SH-SY5Y (cell line): ENCODE data around the gene MCF2.

Experiments used
- GATA2 ChIP-seq: IDR thresholded peaks from 2 replicates; pipeline ENCODE4 v1.6.1; 2011; ENCODE audit warnings: mild to moderate bottlenecking, low read depth, low read length
- GATA3 ChIP-seq: IDR thresholded peaks from 2 replicates; pipeline ENCODE4 v1.6.1; 2011; ENCODE audit warnings: low read depth, mild to moderate bottlenecking, low read length, moderate library complexity

DNA sequence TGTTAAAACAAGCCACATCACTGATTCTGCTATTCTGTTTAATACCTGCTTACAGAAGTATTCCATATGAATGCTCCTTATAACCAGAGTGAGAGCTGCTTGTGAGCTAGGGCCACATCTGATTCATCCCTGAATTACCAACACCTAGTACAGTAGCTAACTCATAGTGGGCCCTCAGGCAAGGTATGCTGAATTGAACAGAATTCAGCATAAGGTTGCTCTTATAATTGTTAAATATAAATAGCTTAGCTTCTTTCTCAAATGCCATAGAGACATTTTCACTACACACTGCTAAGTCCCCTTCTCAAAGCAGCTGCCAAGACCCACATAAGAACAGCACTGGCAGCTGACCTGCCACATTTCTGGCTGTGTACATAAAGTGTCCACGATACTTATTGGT lies 27.0 kb upstream of the MCF2 start:
- TF ChIP-seq GATA2 = no peak
- TF ChIP-seq GATA3 = no peak
